ENCODE measurements around the gene MAML3.

DNA sequence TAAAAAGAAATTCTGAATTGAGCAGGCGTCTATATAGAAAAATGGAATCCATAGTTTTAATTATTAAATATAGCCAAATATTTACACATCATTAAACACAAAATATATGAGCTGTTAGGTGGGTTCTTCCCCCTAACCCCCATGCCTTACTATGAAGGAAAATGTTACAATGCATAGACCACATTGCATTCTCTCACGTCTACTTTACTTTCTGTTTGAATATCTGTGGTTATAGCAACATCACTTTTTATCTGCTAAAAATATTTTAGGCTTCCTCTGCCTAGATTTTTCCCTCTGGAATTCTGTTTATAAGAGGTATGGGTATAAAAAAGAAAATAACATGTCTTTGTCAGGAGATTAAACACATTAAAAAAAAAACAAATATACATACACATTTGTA lies 73.1 kb downstream of the MAML3 start:
- TF ChIP-seq, protein P1, sequence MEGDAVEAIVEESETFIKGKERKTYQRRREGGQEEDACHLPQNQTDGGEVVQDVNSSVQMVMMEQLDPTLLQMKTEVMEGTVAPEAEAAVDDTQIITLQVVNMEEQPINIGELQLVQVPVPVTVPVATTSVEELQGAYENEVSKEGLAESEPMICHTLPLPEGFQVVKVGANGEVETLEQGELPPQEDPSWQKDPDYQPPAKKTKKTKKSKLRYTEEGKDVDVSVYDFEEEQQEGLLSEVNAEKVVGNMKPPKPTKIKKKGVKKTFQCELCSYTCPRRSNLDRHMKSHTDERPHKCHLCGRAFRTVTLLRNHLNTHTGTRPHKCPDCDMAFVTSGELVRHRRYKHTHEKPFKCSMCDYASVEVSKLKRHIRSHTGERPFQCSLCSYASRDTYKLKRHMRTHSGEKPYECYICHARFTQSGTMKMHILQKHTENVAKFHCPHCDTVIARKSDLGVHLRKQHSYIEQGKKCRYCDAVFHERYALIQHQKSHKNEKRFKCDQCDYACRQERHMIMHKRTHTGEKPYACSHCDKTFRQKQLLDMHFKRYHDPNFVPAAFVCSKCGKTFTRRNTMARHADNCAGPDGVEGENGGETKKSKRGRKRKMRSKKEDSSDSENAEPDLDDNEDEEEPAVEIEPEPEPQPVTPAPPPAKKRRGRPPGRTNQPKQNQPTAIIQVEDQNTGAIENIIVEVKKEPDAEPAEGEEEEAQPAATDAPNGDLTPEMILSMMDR (IDR thresholded peaks at IDR 0.05) = no peak
- TF ChIP-seq POLR2A (IDR thresholded peaks at IDR 0.05) (no peak), EP300 (IDR thresholded peaks at IDR 0.05) (no peak), POLR2AphosphoS5 (IDR thresholded peaks at IDR 0.05) (no peak)

All from suprapubic skin (tissue), 4 donors.